GM21360 (cell line): ENCODE results near the gene TACSTD2.
"Not testable (repeated sequence)": the region's sequence is repeated elsewhere in the genome, so short reads cannot be mapped to it uniquely, and the experiment has no call there.

ENCODE experiments used
- ATAC-seq: cut with Tn5 transposase; IDR thresholded peaks from one replicate; pipeline ENCODE4 v1.9.1; 2021; ENCODE audit warnings: mild to moderate bottlenecking, moderate library complexity; ENCODE audit not compliant: unreplicated experiment

The TACSTD2 gene

DNA sequence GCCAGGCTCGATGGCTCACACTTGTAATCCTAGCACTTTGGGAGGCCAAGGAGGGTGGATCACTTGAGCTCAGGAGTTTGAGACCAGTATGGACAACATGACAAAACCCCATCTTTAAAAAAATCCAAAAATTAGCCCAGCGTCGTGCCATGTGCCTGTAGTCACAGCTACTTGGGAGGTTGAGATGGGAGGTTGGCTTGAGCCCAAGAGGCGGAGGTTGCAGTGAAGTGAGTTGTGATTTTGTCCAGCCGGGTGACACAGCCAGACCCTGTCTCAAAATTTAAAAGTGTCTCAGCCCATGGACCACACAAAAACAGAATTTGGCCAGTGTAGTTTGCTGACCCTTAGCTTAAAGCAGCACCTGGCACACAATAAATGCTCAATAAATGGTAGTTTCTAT is 11.3 kb upstream of the TACSTD2 start:
- ATAC-seq: no peak

GRCh38 chr1:58587667-58588066 is 10.6 kb upstream of the TACSTD2 start:
- no peak for ATAC-seq

DNA sequence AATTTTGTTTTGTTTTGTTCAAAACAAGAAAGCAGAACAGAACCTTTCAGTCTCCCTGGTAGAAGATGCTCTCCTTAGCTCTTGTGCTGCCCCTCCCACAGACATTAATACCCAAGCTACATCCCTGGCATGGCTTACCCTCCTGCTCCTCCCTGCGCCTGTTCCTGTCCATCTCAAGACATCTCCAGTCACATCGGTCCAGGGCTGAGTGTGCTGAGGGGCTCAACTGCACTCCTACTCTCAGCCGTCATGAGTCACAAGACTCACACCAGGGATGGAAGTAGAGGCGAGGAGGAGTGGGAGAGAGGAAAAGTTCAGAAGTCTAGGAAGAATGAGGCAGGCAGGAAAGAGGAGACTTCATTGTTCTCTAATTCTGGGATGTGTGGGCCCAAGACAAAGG is 9.2 kb upstream of the TACSTD2 start:
- no peak for ATAC-seq

- no peak for ATAC-seq
Observed at GRCh38 chr1:58585581-58586151, 8.6 kb upstream of the TACSTD2 start.

- ATAC-seq: no peak
Observed at GRCh38 chr1:58585166-58585565, 8.1 kb upstream of the TACSTD2 start.

DNA sequence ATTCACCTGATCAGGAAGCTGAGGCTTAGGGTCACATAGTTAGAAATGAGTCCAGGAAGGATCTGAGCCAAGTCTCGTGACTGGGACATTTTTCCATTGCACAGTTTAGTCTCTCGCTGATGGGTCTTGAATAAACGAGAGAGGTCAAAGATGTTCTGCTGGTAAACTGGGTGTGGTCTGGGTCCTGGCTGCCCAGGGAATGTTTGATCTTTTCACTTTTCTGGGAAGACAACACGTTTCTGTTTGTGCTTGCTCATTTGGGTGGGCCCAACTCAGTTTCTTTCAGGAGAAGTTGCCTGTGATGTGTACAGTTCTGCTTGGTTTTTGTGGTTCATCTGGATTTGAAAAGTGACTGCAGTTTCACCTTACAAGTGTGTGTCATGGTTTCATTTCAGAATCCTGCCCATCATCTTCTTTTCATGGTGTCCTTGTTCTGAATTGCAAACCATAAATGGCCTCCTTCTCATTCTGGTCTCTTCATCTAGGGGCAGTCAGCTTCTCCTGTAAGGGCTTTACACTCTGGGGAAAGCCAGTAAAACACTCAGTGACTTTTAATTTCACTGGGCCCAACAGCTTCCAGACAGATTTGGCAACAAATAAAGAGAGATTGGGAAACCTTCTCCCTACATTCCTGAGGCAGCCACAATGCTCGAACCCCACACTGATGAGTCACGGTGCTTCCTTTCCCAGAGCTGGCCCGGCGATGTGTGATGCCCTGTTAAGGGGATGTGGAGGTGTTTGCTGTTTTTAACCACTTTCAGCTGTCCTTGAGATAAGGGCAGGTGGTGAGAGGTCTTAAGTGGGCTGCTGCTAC is 7.2 kb upstream of the TACSTD2 start:
- peak; percentile 74 for ATAC-seq

DNA sequence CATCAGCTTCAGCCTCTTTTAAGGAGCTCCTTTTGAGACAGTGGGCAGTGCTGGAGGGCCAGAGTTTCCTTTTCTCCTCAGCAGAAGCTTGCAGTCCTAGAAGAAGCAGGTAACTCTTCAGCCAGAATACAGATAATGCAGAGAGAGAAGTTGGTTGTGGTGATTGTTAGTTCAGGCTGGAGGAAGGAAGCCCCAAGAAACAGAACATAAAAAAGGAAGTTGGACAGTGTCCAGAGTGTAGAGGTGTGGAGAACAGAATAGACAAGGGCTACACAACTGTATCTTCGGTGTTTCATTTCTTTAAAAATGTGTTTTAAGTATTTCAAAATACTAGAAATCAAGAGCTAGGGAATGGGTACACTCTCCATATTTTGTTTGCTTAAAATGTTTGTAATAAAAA is 6.4 kb upstream of the TACSTD2 start:
- ATAC-seq: no peak

GRCh38 chr1:58582143-58582542 is 5.1 kb upstream of the TACSTD2 start:
- ATAC-seq: not testable (repeated sequence)

GRCh38 chr1:58581641-58582040 is 4.6 kb upstream of the TACSTD2 start:
- no peak for ATAC-seq

GRCh38 chr1:58580186-58580585 is 3.1 kb upstream of the TACSTD2 start:
- no peak for ATAC-seq

DNA sequence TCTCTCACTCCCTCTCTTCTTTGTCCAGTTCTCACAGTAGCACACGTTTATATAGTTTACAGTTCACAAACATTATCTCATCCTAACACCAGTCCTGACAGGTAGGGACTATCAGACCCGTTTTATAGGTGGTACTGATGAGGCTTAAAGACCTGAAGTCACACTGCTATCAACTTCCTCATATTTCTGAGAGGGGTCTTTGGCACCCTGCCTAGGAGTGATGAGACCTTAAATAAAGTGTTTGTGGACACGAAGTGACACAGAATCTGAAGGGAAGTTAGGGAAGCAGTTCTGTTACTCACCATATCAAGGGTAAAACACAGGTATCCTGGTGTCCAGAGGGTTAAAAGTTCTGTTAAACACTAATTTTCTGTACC is 590 bp upstream of the TACSTD2 start:
- no peak for ATAC-seq

DNA sequence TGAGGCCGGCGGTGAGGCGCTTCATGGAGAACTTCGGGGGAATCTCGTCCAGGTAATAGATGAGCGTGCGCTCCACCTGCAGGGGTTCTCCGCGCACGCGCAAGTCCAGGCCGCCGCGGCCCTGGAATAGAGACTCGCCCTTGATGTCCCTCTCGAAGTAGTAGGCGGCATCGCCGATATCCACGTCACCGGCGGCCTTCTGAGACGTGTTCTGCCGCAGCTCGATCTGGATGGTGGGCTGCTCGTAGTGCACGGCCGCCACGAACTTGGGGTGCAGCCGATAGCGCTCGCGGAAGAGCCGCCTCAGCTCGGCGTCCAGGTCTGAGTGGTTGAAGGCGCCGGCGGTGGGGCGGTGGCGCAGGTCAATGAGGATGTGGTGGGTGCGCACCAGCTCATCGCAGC is 726 bp downstream of the TACSTD2 start:
- no peak for ATAC-seq

GRCh38 chr1:58575551-58576324 is 1.3 kb downstream of the TACSTD2 start:
- ATAC-seq: no peak

DNA sequence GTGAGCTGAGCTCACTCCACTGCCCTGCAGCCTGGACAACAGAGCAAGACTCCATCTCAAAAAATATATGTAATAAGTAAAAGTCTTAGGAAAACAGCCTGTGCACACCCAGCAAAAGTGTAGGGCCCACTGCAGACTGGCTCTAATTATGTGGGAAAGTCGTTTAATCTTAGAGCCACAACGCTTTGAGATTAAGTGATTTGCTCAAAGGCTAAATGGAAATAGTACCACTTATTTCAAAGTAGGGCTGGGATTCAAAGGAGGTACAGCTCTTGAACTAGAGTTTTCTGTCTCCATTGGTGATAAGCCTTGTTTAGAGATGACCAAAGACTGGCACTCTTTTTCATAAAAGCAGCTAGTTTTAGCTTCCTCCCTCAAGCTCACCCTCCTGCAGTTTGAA is 2.2 kb downstream of the TACSTD2 start:
- ATAC-seq: no peak

DNA sequence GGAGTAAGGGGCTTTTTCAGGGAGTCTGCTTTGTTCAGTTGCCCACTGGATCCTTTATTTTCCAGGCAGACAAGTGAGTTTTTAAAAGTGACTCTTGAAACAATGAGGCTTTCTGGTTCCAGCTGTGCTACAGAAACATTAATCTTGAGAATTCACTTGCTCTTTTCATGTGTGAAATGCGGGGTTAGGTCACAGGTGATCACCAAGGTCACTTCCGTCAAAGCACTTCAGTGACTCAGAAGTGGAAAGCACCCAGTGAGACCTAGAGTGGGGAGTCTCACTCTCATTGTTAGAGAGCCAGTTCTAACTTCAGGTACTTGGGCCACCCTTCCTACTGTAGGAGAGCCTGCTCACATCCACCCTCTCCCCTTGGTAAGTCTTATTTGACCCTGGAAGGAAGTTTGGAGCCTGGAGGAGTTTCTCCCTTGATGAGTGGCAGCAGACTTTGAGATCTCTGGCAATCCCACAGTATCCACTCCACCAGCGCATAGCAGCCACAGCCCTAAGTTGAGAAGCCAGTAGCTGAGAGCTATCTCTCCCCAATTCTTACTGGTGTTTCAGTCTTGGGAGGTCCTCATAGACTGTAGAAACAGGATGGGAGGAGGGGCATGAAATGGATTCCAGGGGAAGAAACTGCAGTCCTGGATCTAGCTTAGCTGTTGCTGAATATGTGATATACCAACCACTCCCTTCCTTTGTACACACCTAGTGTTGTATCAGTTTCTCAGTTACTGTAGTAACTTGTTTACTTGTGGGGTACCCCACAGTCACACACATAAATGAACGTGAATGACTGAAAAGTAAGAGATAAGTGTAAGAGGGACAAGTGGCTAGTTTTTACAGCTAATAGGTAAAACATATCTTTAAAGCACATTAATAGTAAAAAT is 3.1 kb downstream of the TACSTD2 start:
- ATAC-seq: peak; percentile 93

GRCh38 chr1:58573138-58573537 is 3.9 kb downstream of the TACSTD2 start:
- no peak for ATAC-seq

GRCh38 chr1:58572690-58573089 is 4.4 kb downstream of the TACSTD2 start:
- no peak for ATAC-seq

DNA sequence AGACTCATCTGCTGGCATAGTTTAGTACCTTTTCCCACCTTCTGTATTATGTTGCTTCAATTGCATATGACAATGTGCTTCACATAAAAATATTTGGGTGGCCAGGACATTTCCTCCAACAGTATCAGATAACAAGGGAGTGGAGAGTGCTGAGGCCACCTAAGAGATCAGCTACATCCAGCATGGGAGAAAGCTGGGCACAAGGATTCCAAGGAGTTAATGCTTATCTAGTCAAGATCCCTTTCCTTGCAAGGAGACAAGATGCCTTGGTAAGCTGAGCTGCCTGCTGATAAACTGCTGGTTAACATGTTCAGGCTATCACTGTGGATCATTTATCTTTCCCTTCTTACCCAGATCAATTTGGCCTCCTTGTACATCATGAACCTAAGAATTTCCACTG is 5.4 kb downstream of the TACSTD2 start:
- no peak for ATAC-seq

DNA sequence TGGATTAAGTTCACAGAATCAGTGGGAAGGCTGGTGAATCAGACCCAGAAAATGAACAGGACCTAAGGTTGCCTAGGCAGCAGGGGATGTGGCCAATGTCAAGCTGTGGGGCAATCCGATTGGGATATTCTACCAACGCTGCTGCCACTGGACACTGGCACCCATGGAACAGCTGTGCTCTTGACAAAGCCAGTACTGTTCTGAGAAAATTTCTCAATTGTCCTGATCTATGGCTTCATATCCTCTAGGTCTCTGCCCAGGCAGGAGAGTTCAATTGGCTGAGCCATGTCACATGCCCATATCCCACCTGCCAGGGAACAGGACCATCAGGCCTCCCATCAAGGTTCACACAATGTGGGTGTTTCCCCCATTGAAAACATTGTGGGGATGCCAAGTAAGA is 6.2 kb downstream of the TACSTD2 start:
- no peak for ATAC-seq

- ATAC-seq: no peak
Observed at GRCh38 chr1:58570094-58570493, 7.0 kb downstream of the TACSTD2 start.

DNA sequence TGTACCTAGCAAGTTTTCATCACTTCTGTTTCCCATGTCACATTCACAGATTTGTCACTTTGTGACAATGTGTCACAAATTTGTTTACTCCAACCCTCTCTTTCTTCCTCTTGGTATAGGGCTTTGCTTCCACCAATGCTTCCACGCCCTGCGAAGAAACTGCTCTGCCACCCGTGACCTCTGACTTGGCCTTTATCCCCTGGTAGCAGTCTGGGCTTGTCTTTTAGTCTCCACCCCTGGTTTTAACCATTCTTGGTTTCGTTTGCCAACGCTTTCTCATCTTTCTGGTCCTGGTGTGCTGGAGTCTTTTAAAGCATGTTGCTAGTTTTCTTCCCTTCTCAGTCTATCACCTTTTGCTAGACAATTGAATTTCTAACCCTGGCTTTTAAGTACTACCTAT is 8.1 kb downstream of the TACSTD2 start:
- ATAC-seq: no peak
